ENCODE measurements around the gene ENOX2.
A peak's percentile ranks its signal among the peaks of the same experiment; 100 is the strongest.
"Not testable (repeated sequence)": the region's sequence is repeated elsewhere in the genome, so short reads cannot be mapped to it uniquely, and the experiment has no call there.

The ENOX2 gene

GRCh38 chrX:130825525-130825924 lies 77.5 kb downstream of the ENOX2 start:
- DNase-seq: no peak

GRCh38 chrX:130819367-130819766 lies 83.6 kb downstream of the ENOX2 start:
- DNase-seq: not testable (repeated sequence)

- DNase-seq: not testable (repeated sequence)
These were observed 89.1 kb downstream of the ENOX2 start for GRCh38 chrX:130813932-130814331.

- DNase-seq: no peak
These were observed 92.4 kb downstream of the ENOX2 start for GRCh38 chrX:130810561-130810960.

- no peak for DNase-seq
These were observed 97.1 kb downstream of the ENOX2 start for GRCh38 chrX:130805903-130806302.

- DNase-seq: no peak
These were observed 99.5 kb downstream of the ENOX2 start for GRCh38 chrX:130803537-130803936.

- peak; percentile 2 for DNase-seq
These were observed 101.1 kb downstream of the ENOX2 start for GRCh38 chrX:130801901-130802300.

- no peak for DNase-seq
These were observed 103.6 kb downstream of the ENOX2 start for GRCh38 chrX:130799393-130799792.

- DNase-seq: no peak
These were observed 109.0 kb downstream of the ENOX2 start for GRCh38 chrX:130793975-130794374.

GRCh38 chrX:130791870-130792269 lies 111.1 kb downstream of the ENOX2 start:
- DNase-seq: not testable (repeated sequence)

GRCh38 chrX:130789793-130790192 lies 113.2 kb downstream of the ENOX2 start:
- no peak for DNase-seq

- DNase-seq: no peak
These were observed 114.0 kb downstream of the ENOX2 start for GRCh38 chrX:130788786-130789581.

- no peak for DNase-seq
These were observed 117.0 kb downstream of the ENOX2 start for GRCh38 chrX:130786030-130786429.

- DNase-seq: no peak
These were observed 124.2 kb downstream of the ENOX2 start for GRCh38 chrX:130778773-130779172.

GRCh38 chrX:130775849-130776248 lies 127.2 kb downstream of the ENOX2 start:
- DNase-seq: no peak

GRCh38 chrX:130772776-130773143 lies 130.2 kb downstream of the ENOX2 start:
- DNase-seq: no peak

GRCh38 chrX:130772105-130772775 lies 130.8 kb downstream of the ENOX2 start:
- DNase-seq: peak; percentile 12

GRCh38 chrX:130771648-130772047 lies 131.4 kb downstream of the ENOX2 start:
- no peak for DNase-seq

- DNase-seq: no peak
These were observed 131.8 kb downstream of the ENOX2 start for GRCh38 chrX:130771230-130771629.

GRCh38 chrX:130770615-130771014 lies 132.4 kb downstream of the ENOX2 start:
- DNase-seq: no peak

- DNase-seq: no peak
These were observed 133.2 kb downstream of the ENOX2 start for GRCh38 chrX:130769835-130770234.

- no peak for DNase-seq
These were observed 144.9 kb downstream of the ENOX2 start for GRCh38 chrX:130758072-130758471.

- DNase-seq: peak; percentile 75
These were observed 146.8 kb downstream of the ENOX2 start for GRCh38 chrX:130756233-130756632.

GRCh38 chrX:130754353-130754752 lies 148.7 kb downstream of the ENOX2 start:
- no peak for DNase-seq

Measured in hematopoietic multipotent progenitor cell treated with erythropoietin and hydrocortisone succinate and interleukin-3 and kit ligand, for 8 days (in vitro differentiated cells).